ENCODE results near the gene CDK10.
"Not testable (repeated sequence)": the region's sequence is repeated elsewhere in the genome, so short reads cannot be mapped to it uniquely, and the experiment has no call there.

CDK10 gene

GRCh38 chr16:89697161-89697615 lies 10.7 kb downstream of the CDK10 start:
- peak; percentile 92 to 96 for DNase-seq

GRCh38 chr16:89697616-89698331 lies 11.3 kb downstream of the CDK10 start:
- DNase-seq, result peak; percentile 62 to 86

GRCh38 chr16:89698717-89699116 lies 12.2 kb downstream of the CDK10 start:
- DNase-seq, result not testable (repeated sequence)

- DNase-seq, result not testable (repeated sequence)
Observed at GRCh38 chr16:89699629-89700099, 13.2 kb downstream of the CDK10 start.

GRCh38 chr16:89700100-89700648 lies 13.7 kb downstream of the CDK10 start:
- peak; percentile 99 to 100 for DNase-seq

GRCh38 chr16:89700649-89701424 lies 14.3 kb downstream of the CDK10 start:
- peak; percentile 49 to 65 for DNase-seq

GRCh38 chr16:89701425-89702406 lies 15.2 kb downstream of the CDK10 start, which contains the start of gene SPATA2L:
TSS of gene SPATA2L (minus strand) at chr16:89701705. CDS start at chr16:89701232, 473 bp downstream.
- DNase-seq, result peak; percentile 93 to 98

- no peak for DNase-seq
Observed at GRCh38 chr16:89704281-89704680, 17.8 kb downstream of the CDK10 start.

- DNase-seq, result no peak
Observed at GRCh38 chr16:89705006-89705405, 18.5 kb downstream of the CDK10 start.

- no peak for DNase-seq
Observed at GRCh38 chr16:89706518-89707260, 20.2 kb downstream of the CDK10 start.

- DNase-seq, result no peak
Observed at GRCh38 chr16:89707695-89708094, 21.2 kb downstream of the CDK10 start.

GRCh38 chr16:89708481-89708931 lies 22.0 kb downstream of the CDK10 start:
- no peak for DNase-seq

GRCh38 chr16:89709166-89709565 lies 22.7 kb downstream of the CDK10 start:
- no peak for DNase-seq

GRCh38 chr16:89709716-89710432 lies 23.4 kb downstream of the CDK10 start:
- no peak for DNase-seq

GRCh38 chr16:89710709-89711564 lies 24.4 kb downstream of the CDK10 start:
- no peak for DNase-seq

GRCh38 chr16:89711601-89712273 lies 25.2 kb downstream of the CDK10 start:
- peak; percentile 47 to 61 for DNase-seq

GRCh38 chr16:89712274-89712781 lies 25.8 kb downstream of the CDK10 start:
- peak in 1 of 2 experiments; percentile 21 for DNase-seq

- no peak for DNase-seq
Observed at GRCh38 chr16:89716493-89716892, 30.0 kb downstream of the CDK10 start.
